Stimulated activated CD4-positive, alpha-beta T cell treated with anti-CD3 and anti-CD28 coated beads, TNF-alpha, amount 100 ng/mL, for 4 hours (primary cell): ENCODE measurements around the gene ZNF141.
"Not testable (repeated sequence)": the region's sequence is repeated elsewhere in the genome, so short reads cannot be mapped to it uniquely, and the experiment has no call there.

ENCODE experiments used
- DNase-seq, 3 experiments: peaks; one replicate each; pipeline ENCODE4 v3.0.0-alpha.2; 2020; ENCODE audit warnings: low read depth in 3 of 3

The ZNF141 gene

DNA sequence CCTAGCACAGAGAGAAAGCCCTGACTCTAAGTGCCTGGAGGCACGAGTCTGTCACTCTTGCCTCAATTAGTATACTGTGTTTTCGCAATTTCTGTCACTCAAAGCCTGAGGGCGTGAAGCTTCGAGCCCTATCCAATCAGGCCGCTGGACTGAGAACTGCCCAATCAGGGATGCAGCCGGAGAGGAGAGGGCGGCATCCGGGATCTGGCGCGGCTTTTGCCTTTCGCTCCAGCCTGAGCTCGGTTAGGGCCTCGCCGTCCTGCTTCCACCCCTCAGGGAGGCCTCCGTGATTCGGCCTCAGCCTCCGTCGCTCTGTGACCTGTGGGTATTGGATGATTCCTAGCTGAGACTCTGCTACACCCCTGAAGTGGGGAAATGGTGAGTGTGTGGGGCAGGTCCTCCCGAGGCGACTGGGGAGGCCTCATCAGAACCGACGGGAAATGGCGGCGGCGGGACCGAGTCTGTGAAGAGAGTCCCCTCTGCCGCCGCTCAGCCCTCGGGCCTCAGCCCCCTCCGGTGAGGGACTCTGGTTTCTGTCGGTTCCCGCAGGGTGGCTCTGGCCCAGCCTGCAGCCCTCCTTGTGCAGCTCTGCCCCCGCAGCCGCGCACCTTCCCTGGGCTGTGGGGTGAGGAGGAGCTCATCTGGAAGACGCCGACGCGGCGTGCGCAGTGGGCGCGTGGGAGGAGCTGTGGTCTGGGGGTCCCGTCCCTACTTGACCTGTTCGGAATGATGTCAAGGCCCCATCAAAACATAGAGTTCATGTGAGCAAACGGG, 48.5 kb downstream of the ZNF141 start:
- DNase-seq = no peak

GRCh38 chr4:386708-387105, 49.1 kb downstream of the ZNF141 start:
- DNase-seq = no peak

DNA sequence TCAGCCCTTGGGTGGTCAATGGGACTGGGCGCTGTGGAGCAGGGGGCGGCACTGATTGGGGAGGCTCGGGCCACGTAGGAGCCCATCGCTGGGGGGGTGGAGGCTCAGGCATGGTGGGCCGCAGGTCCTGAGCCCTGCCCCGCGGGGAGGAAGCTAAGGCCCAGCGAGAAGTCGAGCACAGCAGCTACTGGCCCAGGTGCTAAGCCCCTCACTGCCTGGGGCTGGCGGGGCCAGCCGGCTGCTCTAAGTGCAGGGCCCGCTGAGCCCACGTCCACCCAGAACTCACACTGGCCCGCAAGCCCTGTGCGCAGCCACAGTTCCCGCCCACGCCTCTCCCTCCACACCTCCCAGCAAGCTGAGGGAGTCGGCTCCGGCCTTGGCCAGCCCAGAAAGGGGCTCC, 66.4 kb downstream of the ZNF141 start:
- no peak for DNase-seq

DNA sequence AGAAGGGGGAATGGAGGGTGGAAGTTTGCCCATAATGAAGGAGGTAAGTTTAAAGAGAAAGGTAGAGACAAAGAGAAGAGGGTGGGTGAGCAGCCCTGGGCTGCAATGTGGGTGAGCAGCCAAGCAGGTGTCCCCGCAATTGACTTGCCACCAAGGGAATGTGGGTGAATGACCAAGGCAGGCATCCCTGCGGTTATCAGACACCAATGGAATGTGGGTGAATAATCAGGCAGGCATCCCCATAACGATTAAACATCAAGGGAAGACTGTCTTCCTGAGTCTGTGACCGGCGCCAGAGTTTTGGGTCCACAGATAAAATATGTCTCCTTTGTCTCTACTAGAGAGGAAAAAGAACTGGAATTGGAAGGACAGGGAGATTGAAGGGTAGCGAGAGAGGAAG, 70.7 kb downstream of the ZNF141 start:
- DNase-seq = not testable (repeated sequence)

- DNase-seq = no peak
Observed at GRCh38 chr4:422587-422986, 85.0 kb downstream of the ZNF141 start.
